HPDE6-E6E7 (cell line): ENCODE data around the gene SVEP1.

Experiments
- DNase-seq: peaks from one replicate; pipeline ENCODE4 v3.0.0; 2011; ENCODE audit warnings: missing footprints; ENCODE audit errors: extremely low spot score

The SVEP1 gene

GRCh38 chr9:110319781-110320492, 259.6 kb downstream of the SVEP1 start:
- no peak for DNase-seq

GRCh38 chr9:110317911-110318310, 261.6 kb downstream of the SVEP1 start:
- DNase-seq, result no peak

GRCh38 chr9:110316261-110317075, 263.1 kb downstream of the SVEP1 start:
- DNase-seq, result no peak
